NCI-H2029 (cell line): ENCODE measurements around the gene OR2L3.
"Not testable (repeated sequence)": the region's sequence is repeated elsewhere in the genome, so short reads cannot be mapped to it uniquely, and the experiment has no call there.

Experiments
- DNase-seq: peaks from one replicate; lab custom pipeline; 2025; lab: John Stamatoyannopoulos, UW

OR2L3 gene

GRCh38 chr1:248046536-248046935 lies at the start of gene OR2L3:
OR2L3 (plus strand) TSS chr1:248046836; CDS start chr1:248060682, 13,846 bp downstream.
- no peak for DNase-seq

GRCh38 chr1:247998811-247999210 lies 47.8 kb upstream of the OR2L3 start:
- DNase-seq = no peak

GRCh38 chr1:248000169-248000568 lies 46.5 kb upstream of the OR2L3 start:
- no peak for DNase-seq

GRCh38 chr1:248007778-248008177 lies 38.9 kb upstream of the OR2L3 start:
- no peak for DNase-seq

GRCh38 chr1:248009681-248010080 lies 37.0 kb upstream of the OR2L3 start:
- no peak for DNase-seq

- no peak for DNase-seq
Observed at GRCh38 chr1:248013229-248013710, 33.4 kb upstream of the OR2L3 start, which contains the start of gene OR2L5. OR2L5 (plus strand) TSS chr1:248013660; CDS start chr1:248021948, 8,288 bp downstream.

- no peak for DNase-seq
Observed at GRCh38 chr1:248015803-248016202, 30.8 kb upstream of the OR2L3 start.

- no peak for DNase-seq
Observed at GRCh38 chr1:248029770-248030169, 16.9 kb upstream of the OR2L3 start, which contains the start of gene OR2L2. OR2L2 (plus strand) TSS chr1:248030070; CDS start chr1:248038268, 8,198 bp downstream.

GRCh38 chr1:248045209-248045608 lies 1.4 kb upstream of the OR2L3 start:
- DNase-seq = no peak

GRCh38 chr1:248047008-248047407 lies 372 bp downstream of the OR2L3 start:
- DNase-seq = no peak

GRCh38 chr1:248054671-248055070 lies 8.0 kb downstream of the OR2L3 start:
- no peak for DNase-seq

- no peak for DNase-seq
Observed at GRCh38 chr1:248055261-248055660, 8.6 kb downstream of the OR2L3 start.

GRCh38 chr1:248065071-248065470 lies 18.4 kb downstream of the OR2L3 start:
- DNase-seq = no peak

GRCh38 chr1:248065604-248066003 lies 19.0 kb downstream of the OR2L3 start:
- DNase-seq = no peak

- not testable (repeated sequence) for DNase-seq
Observed at GRCh38 chr1:248083864-248084263, 37.2 kb downstream of the OR2L3 start.

GRCh38 chr1:248094884-248095283 lies 48.2 kb downstream of the OR2L3 start, which contains the start of gene OR2L13:
OR2L13 (plus strand) TSS chr1:248095184; CDS start chr1:248099376, 4,192 bp downstream.
- DNase-seq = no peak

- no peak for DNase-seq
Observed at GRCh38 chr1:248098529-248098928, 51.9 kb downstream of the OR2L3 start.

GRCh38 chr1:248102847-248103246 lies 56.2 kb downstream of the OR2L3 start:
- DNase-seq = no peak

- no peak for DNase-seq
Observed at GRCh38 chr1:248111157-248111556, 64.5 kb downstream of the OR2L3 start.
